ENCODE measurements around the gene SSR1.
"Not testable (repeated sequence)": the region's sequence is repeated elsewhere in the genome, so short reads cannot be mapped to it uniquely, and the experiment has no call there.

SSR1 gene

DNA sequence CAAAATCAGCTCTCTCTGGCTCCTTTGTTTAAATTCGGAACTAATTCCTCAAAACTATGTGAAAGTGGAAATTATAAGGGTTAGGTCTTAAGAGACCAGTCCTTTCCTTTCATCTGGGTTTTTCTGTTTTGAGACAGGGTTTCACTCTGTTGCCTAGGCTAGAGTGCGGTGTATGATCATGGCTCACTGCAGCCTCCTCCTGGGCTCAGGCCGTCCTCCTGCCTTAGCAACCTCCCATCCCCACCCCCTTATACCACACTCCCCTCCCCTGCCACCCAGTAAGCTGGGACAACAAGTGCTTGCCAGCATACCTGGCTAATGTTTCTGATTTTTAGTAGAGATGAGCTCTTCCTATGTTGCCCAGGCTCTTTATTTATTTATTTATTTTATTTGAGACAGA lies 12.8 kb upstream of the SSR1 start:
- no peak for DNase-seq (ENCODE audit: low read depth)
- H3K4me3 ChIP-seq (ENCODE audit: low read depth, low read length): no peak overlapping the region
- TF ChIP-seq, protein P1, sequence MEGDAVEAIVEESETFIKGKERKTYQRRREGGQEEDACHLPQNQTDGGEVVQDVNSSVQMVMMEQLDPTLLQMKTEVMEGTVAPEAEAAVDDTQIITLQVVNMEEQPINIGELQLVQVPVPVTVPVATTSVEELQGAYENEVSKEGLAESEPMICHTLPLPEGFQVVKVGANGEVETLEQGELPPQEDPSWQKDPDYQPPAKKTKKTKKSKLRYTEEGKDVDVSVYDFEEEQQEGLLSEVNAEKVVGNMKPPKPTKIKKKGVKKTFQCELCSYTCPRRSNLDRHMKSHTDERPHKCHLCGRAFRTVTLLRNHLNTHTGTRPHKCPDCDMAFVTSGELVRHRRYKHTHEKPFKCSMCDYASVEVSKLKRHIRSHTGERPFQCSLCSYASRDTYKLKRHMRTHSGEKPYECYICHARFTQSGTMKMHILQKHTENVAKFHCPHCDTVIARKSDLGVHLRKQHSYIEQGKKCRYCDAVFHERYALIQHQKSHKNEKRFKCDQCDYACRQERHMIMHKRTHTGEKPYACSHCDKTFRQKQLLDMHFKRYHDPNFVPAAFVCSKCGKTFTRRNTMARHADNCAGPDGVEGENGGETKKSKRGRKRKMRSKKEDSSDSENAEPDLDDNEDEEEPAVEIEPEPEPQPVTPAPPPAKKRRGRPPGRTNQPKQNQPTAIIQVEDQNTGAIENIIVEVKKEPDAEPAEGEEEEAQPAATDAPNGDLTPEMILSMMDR (IDR thresholded peaks at IDR 0.05; ENCODE audit: control insufficient read depth, extremely low read depth, insufficient read depth): no peak

DNA sequence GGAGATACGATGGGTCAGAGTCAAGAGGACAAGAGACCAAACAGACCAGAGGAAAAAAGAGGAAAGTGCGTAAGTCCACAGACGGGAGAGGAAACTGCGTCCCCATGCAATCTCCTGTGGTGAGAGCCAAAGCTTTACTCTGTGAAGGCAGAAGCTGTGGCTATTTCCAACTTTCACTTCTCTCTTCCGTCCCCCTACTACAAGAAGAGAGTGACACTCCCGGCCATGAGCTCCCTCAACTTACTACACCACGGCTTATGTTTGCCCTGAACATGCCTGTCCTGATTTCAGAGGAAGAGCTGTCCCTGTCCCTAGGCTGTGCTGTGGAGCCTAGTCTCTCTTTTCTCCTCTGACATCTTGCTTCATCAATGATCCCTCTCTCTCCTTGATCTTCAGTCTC lies 11.5 kb upstream of the SSR1 start:
- no peak overlapping the region for H3K4me3 ChIP-seq (ENCODE audit: low read depth, low read length)

DNA sequence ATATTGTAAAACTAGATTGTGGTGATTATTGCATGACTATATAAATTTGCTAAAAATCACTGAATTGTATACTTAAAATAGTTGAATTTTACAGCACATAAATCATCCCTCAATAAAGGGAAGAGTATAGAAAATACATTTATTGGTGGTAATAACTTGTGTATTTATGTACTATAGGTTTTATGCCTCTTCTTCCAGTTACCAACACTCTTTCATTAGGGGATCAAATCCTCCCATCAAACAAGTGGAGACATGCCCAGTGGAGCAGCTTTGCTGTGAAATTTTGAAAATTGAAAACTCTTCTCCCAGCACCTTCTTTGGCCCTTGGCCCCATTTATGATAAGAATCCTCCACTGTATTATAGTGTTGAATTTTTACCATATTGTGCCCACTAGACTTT lies 10.1 kb upstream of the SSR1 start:
- no peak for DNase-seq (ENCODE audit: low read depth)
- H3K4me3 ChIP-seq (ENCODE audit: low read depth, low read length): no peak overlapping the region
- TF ChIP-seq, protein P1 (IDR thresholded peaks at IDR 0.05; ENCODE audit: control insufficient read depth, extremely low read depth, insufficient read depth): no peak

More for the DNA sequence above, 11.5 kb upstream of the SSR1 start:
- DNase-seq (ENCODE audit: low read depth): no peak
- TF ChIP-seq, protein P1 (IDR thresholded peaks at IDR 0.05; ENCODE audit: control insufficient read depth, extremely low read depth, insufficient read depth): no peak

DNA sequence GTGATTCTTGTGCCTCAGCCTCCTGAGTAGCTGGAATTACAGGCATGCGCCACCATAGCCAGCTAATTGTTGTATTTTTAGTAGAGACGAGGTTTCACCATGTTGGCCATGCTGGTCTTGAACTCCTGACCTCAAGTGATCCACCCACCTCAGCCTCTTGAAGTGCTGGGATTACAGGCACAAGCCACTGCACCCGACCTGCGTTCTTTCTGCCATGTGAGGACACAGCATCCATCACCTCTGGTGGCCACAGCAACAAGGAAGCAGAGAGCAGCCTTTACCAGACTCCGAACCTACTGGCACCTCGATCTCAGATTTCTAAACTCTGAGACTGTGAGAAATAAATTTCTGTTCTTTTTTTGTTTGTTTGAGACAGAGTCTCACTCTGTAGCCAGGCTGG lies 8.9 kb upstream of the SSR1 start:
- DNase-seq (ENCODE audit: low read depth); H3K4me3 ChIP-seq (ENCODE audit: low read depth, low read length): not testable (repeated sequence)

DNA sequence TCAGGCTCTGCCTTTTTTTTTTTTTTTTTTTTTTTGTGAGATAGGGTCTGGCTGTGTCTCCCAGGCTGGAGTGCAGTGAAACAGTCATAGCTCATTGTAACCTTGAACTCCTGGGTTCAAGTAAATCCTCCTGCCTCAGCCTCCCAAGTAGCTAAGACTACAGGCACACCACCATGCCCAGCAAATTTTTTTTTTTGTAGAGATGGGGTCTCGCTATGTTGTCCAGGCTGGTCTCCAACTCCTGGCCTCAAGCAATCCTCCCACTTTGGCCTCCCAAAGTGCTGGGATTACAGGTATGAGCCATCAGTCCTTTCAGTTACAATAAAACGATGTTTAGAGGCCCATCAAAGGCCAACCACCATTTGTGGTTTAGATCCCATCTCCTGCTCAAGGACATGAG lies 6.4 kb upstream of the SSR1 start:
- DNase-seq (ENCODE audit: low read depth); H3K4me3 ChIP-seq (ENCODE audit: low read depth, low read length): not testable (repeated sequence)

DNA sequence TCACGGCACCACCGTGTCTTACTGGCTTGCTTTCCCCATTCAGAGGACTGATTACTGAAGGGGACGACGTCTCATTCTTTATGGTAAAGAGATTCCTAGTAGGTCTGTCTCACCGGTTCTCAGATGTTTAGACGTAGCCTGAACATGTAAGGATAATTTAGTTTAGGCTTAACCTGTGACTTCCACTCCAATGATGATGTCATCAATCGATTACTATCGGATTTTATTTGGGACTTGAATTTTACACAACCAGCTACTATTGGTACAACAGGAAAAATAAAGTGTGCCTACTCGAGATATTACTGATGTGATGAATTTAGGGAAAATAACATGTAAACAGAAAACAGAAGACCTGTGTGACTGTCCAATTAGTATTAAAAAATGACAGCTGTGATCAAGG lies 4.5 kb upstream of the SSR1 start:
- TF ChIP-seq, protein P1 (IDR thresholded peaks at IDR 0.05; ENCODE audit: control insufficient read depth, extremely low read depth, insufficient read depth): no peak
- H3K4me3 ChIP-seq (ENCODE audit: low read depth, low read length): no peak overlapping the region
- DNase-seq (ENCODE audit: low read depth): no peak

DNA sequence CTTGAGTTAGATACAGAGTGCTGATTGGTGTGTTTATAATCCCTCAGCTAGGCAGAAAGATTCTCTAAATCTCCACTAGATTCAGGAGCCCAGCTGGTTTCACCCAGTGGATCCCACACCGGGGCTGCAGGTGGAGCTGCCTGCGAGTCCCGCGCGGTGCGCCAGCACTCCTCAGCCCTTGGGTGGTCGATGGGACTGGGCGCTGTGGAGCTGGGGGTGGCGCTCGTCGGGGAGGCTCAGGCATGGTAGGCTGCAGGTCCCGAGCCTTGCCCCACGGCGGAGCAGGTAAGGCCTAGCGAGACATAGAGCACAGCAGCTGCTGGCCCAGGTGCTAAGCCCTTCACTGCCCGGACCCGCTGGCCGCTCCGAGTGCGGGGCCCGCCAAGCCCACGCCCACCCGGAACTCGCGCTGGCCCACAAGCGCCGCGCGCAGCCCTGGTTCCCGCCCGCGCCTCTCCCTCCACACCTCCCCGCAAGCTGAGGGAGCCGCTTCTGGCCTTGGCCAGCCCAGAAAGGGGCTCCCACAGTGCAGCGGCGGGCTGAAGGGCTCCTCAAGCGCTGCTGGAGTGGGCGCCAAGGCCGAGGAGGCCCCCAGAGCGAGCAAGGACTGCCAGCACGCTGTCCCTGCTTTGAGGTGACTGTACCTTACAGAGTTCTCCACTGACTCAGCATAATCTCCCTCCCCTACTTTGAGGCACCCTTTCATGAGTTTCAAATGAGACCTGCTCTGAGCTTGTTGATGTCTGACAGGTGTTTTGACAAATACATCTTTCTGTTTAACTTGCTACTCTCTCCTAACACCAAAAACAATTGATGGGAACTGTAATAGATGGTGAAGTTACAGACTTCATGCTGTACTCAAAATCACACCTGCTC lies 3.9 kb upstream of the SSR1 start:
- no peak overlapping the region for H3K4me3 ChIP-seq (ENCODE audit: low read depth, low read length)
- DNase-seq (ENCODE audit: low read depth): no peak
- TF ChIP-seq, protein P1 (IDR thresholded peaks at IDR 0.05; ENCODE audit: control insufficient read depth, extremely low read depth, insufficient read depth): no peak

DNA sequence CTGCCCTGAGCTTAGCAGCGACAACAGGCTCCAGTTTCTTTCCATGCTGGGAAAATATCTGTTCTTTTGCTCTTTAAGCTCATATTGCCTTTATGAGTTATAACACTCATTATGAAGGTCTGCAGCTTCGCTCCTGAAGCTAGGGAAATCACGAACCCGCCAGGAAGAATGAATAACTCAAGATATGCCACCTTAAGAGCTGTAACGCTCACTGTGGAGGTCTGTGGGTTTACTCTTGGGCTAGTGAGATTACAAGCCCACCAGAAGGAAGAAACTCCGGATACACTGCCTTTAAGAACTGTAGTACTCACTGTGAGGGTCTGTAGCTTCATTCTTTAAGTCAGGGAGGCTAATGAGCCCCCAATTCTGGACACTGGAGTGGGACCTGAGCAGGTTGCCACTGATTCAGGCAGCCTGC lies 3.0 kb upstream of the SSR1 start:
- TF ChIP-seq, protein P1 (IDR thresholded peaks at IDR 0.05; ENCODE audit: control insufficient read depth, extremely low read depth, insufficient read depth): no peak
- no peak for DNase-seq (ENCODE audit: low read depth)

DNA sequence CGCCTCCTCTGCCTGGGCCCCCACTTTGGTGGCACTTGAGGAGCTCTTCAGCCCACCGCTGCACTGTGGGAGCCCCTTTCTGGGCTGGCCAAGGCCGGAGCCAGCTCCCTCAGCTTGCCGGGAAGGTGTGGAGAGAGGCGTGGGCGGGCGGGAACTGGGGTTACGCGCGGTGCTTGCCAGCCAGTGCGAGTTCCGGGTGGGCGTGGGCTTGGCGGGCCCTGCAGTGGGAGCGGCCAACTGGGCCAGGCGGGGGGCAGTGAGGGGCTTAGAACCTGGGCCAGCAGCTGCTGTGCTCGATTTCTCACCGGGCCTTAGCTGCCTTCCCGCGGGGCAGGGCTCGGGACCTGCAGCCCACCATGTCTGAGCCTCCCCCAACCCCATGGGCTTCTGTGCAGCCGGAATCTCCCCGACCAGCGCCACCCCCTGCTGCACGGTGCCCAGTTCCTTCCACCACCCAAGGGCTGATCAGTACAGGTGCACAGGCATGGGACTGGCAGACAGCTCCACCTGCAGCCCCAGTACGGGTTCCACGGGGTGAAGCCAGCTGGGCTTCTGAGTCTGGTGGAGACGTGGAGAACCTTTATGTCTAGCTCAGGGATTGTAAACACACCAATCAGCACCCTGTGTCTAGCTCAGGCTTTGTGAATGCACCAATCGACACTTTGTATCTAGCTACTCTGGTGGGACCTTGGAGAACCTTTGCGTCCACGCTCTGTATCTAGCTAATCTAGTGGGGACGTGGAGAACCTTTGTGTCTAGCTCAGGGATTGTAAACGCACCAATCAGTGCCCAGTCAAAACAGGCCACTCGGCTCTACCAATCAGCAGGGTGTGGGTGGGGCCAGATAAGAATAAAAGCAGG lies 2.3 kb upstream of the SSR1 start:
- not testable (repeated sequence) for DNase-seq (ENCODE audit: low read depth); H3K4me3 ChIP-seq (ENCODE audit: low read depth, low read length)

More for the DNA sequence above, 3.0 kb upstream of the SSR1 start:
- H3K4me3 ChIP-seq (ENCODE audit: low read depth, low read length): no peak overlapping the region
